GM12891 (cell line): ENCODE results near the gene SPRR1A.

Experiments
- POLR2A ChIP-seq: IDR thresholded peaks from 2 replicates; pipeline ENCODE4 v1.6.1; 2011; ENCODE audit warnings: low read depth, low read length, control low read depth
- POLR2AphosphoS5 ChIP-seq: IDR thresholded peaks from 2 replicates; pipeline ENCODE4 v1.6.1; 2011; ENCODE audit warnings: low read depth, low read length, control low read depth
- SPI1 ChIP-seq: IDR thresholded peaks from 2 replicates; pipeline ENCODE4 v1.6.1; 2011; ENCODE audit warnings: low read depth, low read length, control low read depth
- TAF1 ChIP-seq: IDR thresholded peaks from 2 replicates; pipeline ENCODE4 v1.6.1; 2011; ENCODE audit warnings: low read depth, low read length, control low read depth

DNA sequence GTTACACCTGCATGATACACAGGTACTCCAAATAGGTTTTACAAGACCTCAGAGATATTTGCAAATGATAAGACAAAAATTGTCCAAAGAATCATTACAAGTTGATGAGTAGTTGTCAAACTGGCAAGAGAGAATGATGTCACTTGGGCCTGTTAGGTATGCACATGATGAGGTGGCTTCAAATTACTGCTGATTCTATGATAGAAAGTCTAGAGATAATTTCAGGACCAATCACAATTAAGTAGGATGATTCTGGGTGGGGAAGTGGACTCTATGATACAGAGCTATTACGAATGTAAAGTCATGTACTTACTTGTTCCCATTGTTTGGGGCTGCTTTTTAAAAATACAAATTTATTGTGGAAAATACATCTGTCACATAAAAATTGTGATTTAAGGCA is 41.9 kb downstream of the SPRR1A start:
- no peak for TF ChIP-seq TAF1
- no peak for TF ChIP-seq POLR2A
- no peak for TF ChIP-seq POLR2AphosphoS5
- TF ChIP-seq SPI1: no peak
